Lower lobe of right lung (tissue), 2 donors: ENCODE measurements around the gene STARD4. TPM values are rescaled to one million over a fixed set of nuclear protein-coding genes. Genes with fewer than 3 reads are reported as not detected.

ENCODE experiments used
- ATAC-seq, 2 donors: fragments of 200-7000 bp; cut with Tn5 transposase; one replicate each; pipeline ENCODE4 v1.9.1; 2020 to 2022; ENCODE audit warnings: mild to moderate bottlenecking in 2 of 2, moderate library complexity in 2 of 2
- DNase-seq: peaks from one replicate; pipeline ENCODE4 v3.0.0-alpha.2; 2020
- H3K27ac ChIP-seq: fragments of 200-600 bp; one replicate; pipeline ENCODE4 v1.8.0; 2022
- H3K27me3 ChIP-seq: fragments of 200-600 bp; one replicate; pipeline ENCODE4 v1.8.0; 2022; ENCODE audit warnings: low read depth
- H3K36me3 ChIP-seq: fragments of 200-600 bp; one replicate; pipeline ENCODE4 v1.8.0; 2022; ENCODE audit warnings: mild to moderate bottlenecking
- H3K4me1 ChIP-seq: fragments of 200-600 bp; one replicate; pipeline ENCODE4 v1.8.0; 2022
- H3K4me3 ChIP-seq: fragments of 200-600 bp; one replicate; pipeline ENCODE4 v1.8.0; 2022; ENCODE audit warnings: mild to moderate bottlenecking
- H3K9me3 ChIP-seq: fragments of 200-600 bp; one replicate; pipeline ENCODE4 v1.8.0; 2022
- CTCF ChIP-seq: fragments of 200-600 bp; IDR thresholded peaks from one replicate; pipeline ENCODE4 v1.8.0; 2022; ENCODE audit warnings: antibody characterized with exemption, mild to moderate bottlenecking
- intact Hi-C: fragments of 100-400 bp; cut with DNase I; formaldehyde crosslinking; loops from one replicate; pipeline ENCODE4 v1.11.0; 2022
- total RNA-seq: library from RNA; stranded (reverse); fragmentation: NEBNext Ultra II Directional; extraction: Animal tissue kit (Norgen Biotek cat#: 25700); gene quantifications from one replicate; pipeline ENCODE4 v1.2.1, GENCODE V29; 2021
- donor health status: DM: no; HTN: yes; CAD: no; lungs with severe emphysema.

STARD4 gene
- total RNA-seq, 1 donor from 2014 or later = 40.2 TPM

DNA sequence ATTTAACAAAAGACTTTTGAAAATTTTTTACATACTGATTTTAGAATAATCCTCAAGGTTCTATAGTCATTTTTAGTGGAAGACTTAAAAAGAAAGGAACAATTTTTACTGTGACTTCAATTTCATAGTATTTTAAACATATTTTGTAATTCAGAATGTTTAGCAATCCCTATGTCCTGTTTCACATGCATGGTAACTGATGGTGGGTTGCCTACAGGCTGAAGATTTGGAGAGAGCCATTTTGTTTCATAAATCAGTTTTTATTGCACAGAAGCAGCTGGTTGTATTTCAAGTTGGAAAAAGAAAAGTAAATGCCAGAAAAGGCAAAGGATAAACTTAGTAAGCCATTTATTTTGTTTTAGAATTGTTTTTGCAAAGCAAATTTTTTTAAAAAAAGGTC, 24.0 kb downstream of the STARD4 start:
- ATAC-seq (no peak), DNase-seq (no peak)
- no peaks in the 10 kb centered on the region for H3K36me3 ChIP-seq
- no peaks in the 10 kb centered on the region for H3K4me1 ChIP-seq
- no peak overlapping the region for H3K27ac ChIP-seq
- no peaks in the 10 kb centered on the region for H3K27me3 ChIP-seq
- TF ChIP-seq CTCF = no peak
- intact Hi-C loops = no loop called here
- H3K4me3 ChIP-seq = no peak overlapping the region
- no peaks in the 10 kb centered on the region for H3K9me3 ChIP-seq

DNA sequence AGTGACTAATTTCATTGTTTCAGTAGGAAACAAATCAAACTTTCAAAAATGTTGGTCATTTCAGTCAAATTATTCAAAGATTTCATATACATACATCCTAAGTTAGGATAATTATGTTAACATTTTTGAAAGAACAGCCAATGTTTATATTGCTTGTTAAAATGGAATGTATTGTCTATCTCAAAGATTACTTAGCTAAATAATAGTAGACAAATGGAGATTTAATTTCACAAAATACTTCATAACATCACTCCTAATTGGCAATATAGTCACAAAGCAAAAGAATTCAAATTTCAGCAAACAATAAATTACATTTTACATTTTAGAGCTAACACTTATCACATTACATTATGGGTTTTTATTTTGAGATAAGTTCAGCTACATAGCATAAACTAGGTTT, 25.4 kb downstream of the STARD4 start:
- Histone ChIP-seq H3K4me1 (no peaks in the 10 kb centered on the region), H3K4me3 (no peak overlapping the region), H3K27me3 (no peaks in the 10 kb centered on the region), H3K9me3 (no peaks in the 10 kb centered on the region), H3K36me3 (no peaks in the 10 kb centered on the region), H3K27ac (no peak overlapping the region)
- intact Hi-C loops = no loop called here
- ATAC-seq (no peak), DNase-seq (no peak)
- TF ChIP-seq CTCF = no peak

GRCh38 chr5:111486055-111486454, 26.3 kb downstream of the STARD4 start:
- DNase-seq (no peak), ATAC-seq (no peak)
- Histone ChIP-seq H3K36me3 (no peaks in the 10 kb centered on the region), H3K4me1 (no peaks in the 10 kb centered on the region), H3K27me3 (no peaks in the 10 kb centered on the region), H3K27ac (no peak overlapping the region), H3K4me3 (no peak overlapping the region), H3K9me3 (no peaks in the 10 kb centered on the region)
- intact Hi-C loops = no loop called here
- no peak for TF ChIP-seq CTCF

GRCh38 chr5:111480346-111480745, 32.0 kb downstream of the STARD4 start:
- Histone ChIP-seq H3K27ac (no peak overlapping the region), H3K4me3 (no peak overlapping the region), H3K36me3 (no peaks in the 10 kb centered on the region), H3K27me3 (no peaks in the 10 kb centered on the region), H3K4me1 (no peaks in the 10 kb centered on the region), H3K9me3 (no peaks in the 10 kb centered on the region)
- intact Hi-C loops = no loop called here
- no peak for ATAC-seq
- DNase-seq = no peak
- no peak for TF ChIP-seq CTCF

DNA sequence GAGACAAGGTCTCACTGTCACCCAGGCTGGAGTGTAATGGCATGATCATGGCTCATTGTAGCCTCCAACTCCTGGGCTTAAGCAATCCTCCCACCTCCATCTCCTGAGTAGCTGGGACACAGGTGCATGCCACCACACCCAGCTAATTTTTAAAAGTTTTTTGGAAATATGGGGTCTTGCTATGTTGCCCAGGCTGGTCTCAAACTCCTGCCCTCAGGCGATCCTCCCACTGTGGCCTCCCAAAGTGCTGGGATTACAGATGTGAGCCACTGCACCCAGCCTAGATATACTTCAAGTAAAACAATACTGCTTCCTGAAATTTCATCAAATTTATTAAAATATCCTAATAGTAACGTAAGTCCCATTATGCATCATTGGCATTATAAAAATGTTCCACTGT, 33.4 kb downstream of the STARD4 start:
- Histone ChIP-seq H3K9me3 (no peaks in the 10 kb centered on the region), H3K4me3 (no peak overlapping the region), H3K27me3 (no peaks in the 10 kb centered on the region), H3K4me1 (no peaks in the 10 kb centered on the region), H3K27ac (no peak overlapping the region), H3K36me3 (no peaks in the 10 kb centered on the region)
- DNase-seq (no peak), ATAC-seq (no peak)
- intact Hi-C loops = no loop called here
- no peak for TF ChIP-seq CTCF

DNA sequence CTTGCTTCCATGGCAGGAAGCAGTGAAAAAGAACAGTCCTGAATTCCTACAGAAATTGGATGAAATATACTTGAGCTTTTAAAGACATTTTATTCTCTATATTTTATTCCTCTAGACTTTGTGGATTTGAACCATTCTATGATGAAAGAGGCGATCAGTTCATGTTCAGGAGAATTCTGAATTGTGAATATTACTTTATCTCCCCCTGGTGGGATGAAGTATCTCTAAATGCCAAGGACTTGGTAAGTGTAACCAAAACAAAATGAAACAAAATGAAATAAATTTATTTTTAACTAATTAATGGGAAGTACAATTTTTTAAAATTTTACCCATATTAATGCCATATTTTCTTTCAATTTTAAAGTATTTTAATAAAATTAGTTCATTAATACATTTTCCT, 34.1 kb downstream of the STARD4 start:
- ATAC-seq = no peak
- DNase-seq = no peak
- Histone ChIP-seq H3K4me1 (no peaks in the 10 kb centered on the region), H3K27ac (no peak overlapping the region), H3K27me3 (no peaks in the 10 kb centered on the region), H3K4me3 (no peak overlapping the region), H3K9me3 (no peaks in the 10 kb centered on the region), H3K36me3 (no peaks in the 10 kb centered on the region)
- no peak for TF ChIP-seq CTCF
- intact Hi-C loops = no loop called here
